ENCODE results near the gene GMPR2.

GMPR2 gene

GRCh38 chr14:24232645-24233537 is at the start of gene GMPR2:
Gene GMPR2, plus strand, starts transcription at chr14:24232929. Its CDS starts 325 bp downstream, at chr14:24233254.
- no peak for DNase-seq (ENCODE audit: low read depth)

- no peak for DNase-seq (ENCODE audit: low read depth)
These were observed 49.7 kb upstream of the GMPR2 start for GRCh38 chr14:24183014-24183481.

GRCh38 chr14:24184104-24184970 is 48.4 kb upstream of the GMPR2 start:
- DNase-seq (ENCODE audit: low read depth) = no peak

DNA sequence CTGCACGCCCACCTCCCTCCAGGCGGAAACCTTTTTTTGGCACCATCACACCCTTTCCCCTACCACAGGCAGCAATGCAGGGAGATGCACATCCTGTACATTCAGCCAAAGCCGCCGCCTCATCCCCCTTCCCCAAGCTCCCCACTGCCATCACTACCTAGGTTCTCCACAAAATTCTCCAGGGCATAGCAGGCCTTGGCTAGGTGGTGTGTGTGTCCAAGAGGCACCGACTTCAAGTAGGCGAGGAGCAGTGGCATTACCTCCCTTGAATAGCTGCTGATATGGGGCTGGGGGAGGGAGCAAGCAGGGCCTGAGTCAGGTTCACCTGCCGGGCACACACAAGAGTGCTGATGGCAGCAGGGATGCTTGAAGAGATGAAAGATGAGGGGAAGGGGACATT is 47.7 kb upstream of the GMPR2 start:
- DNase-seq (ENCODE audit: low read depth) = no peak

- DNase-seq (ENCODE audit: low read depth) = no peak
These were observed 47.0 kb upstream of the GMPR2 start for GRCh38 chr14:24185741-24186140.

GRCh38 chr14:24186831-24187538 is 45.7 kb upstream of the GMPR2 start:
- DNase-seq (ENCODE audit: low read depth) = no peak

- no peak for DNase-seq (ENCODE audit: low read depth)
These were observed 45.2 kb upstream of the GMPR2 start for GRCh38 chr14:24187539-24187915.

- peak; percentile 92 for DNase-seq (ENCODE audit: low read depth)
These were observed 44.3 kb upstream of the GMPR2 start, which contains the start of gene IPO4 for GRCh38 chr14:24188251-24189058. Gene IPO4, minus strand, starts transcription at chr14:24188816. Its CDS starts 29 bp downstream, at chr14:24188787.

DNA sequence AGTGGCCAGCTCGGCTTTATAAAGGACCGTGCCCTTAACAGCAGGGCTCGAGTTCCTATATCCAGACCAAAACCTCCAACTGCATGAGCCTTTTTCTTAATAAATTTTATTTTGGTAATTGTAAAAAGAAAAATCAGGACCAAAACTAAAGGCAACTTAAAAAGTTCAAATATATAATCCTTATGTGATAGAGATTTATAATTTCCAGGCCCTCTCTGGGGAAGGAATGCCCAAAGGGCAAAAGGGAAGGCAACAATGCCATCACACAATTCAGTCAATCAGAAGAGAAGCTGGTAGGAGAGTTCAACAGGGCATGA is 43.7 kb upstream of the GMPR2 start:
- no peak for DNase-seq (ENCODE audit: low read depth)

DNA sequence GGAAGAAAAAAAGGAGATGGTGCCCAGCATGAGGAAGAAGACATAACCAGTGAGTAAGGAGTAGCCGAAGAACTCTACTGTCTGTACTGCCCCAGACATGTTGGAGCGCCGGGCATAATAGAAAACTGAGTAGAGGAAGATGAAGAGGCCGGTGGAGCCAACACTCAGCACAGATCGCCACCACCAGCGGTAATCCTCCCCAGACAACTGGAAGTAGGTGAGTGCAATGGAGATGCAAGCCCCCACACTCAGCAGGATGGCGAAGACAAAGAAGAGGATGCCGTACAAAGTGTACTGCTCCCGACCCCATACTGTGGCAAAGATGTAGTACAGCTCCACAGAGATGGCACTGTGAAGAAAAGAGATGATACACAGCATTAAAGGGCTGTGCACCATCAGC is 43.3 kb upstream of the GMPR2 start:
- DNase-seq (ENCODE audit: low read depth) = no peak

- DNase-seq (ENCODE audit: low read depth) = no peak
These were observed 42.3 kb upstream of the GMPR2 start for GRCh38 chr14:24190416-24190815.

DNA sequence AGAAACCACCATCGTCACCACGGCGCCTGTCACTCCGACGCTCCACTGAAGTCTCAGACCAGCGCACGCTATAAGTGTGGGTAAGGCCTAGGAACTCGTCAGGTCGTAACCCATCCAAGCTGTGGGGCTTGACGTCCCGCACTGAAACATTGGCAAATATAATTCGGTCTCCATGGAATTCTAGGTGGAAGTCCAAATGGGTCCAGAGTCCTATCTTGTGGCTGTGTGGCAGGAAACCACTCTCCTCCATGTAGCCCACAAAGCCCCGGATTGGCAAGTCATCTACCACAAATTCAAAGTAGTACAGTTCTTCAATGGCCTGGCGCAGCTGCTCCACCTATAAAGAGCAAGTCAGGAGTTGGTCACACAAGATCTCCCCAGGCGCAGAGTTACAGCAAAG is 39.8 kb upstream of the GMPR2 start:
- no peak for DNase-seq (ENCODE audit: low read depth)

- DNase-seq (ENCODE audit: low read depth) = no peak
These were observed 38.4 kb upstream of the GMPR2 start for GRCh38 chr14:24194186-24194872.

DNA sequence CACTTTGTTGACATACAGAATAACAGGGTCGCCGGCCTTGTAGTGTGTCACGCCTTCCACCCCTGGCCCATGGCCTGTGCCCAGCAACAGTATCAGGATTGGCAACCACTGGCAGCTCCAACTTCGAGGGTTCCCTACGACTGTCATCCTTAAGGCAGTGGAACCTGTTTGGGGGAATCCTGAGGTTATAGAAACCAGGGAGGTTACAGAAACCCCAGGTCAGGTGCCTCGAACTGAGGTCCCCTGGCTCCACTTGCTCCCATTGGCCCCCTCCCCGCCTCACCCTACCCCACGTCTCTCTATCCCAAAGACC is 37.9 kb upstream of the GMPR2 start:
- no peak for DNase-seq (ENCODE audit: low read depth)

- peak; percentile 78 for DNase-seq (ENCODE audit: low read depth)
These were observed 37.3 kb upstream of the GMPR2 start, which contains the start of gene TM9SF1 for GRCh38 chr14:24195186-24196070. Gene TM9SF1, minus strand, starts transcription at chr14:24195441. Its CDS starts 422 bp downstream, at chr14:24195019.

DNA sequence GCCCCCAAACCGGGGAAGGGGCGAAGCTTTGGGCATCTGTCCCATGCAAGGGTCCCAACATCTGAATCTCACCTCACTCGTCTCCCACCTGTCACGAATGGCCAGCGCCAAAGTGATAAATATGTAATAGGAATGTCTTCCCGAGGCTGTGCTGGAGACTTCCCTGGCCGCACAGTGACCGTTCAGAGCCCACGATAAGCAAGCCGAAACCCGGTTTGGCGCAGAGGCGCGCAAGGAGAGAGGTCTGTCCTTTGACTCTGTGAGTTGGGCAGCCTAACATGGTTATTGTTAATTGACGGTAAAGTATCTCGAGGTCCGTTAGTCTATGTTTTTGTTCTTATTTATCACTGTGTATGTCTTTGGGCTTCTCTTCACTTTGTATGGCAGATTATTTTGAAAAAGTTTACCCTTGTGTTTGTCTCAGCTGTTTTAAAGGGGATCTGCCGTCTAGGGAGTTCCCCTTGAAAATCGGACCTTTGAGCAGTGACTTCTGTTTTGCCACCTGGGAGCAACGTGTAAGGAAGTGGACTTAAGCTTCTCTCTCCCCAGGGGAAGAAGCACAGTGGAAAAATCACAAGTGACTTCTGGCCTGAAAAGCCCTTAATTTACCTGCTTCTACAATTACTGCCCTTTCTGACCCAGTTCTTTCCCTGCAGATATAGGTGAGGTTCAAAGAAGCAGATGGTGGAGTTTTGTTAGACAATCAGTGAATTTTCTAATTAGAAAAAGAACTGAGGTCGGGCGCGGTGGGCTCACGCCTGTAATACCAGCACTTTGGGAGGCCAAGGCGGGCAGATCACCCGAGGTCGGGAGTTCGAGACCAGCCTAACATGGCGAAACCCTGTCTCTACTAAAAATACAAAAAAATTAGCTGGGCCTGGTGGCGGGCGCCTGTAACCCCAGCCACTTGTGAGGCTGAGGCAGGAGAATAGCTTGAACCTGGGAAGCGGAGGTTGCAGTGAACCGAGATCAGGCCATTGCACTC is 36.4 kb upstream of the GMPR2 start:
- no peak for DNase-seq (ENCODE audit: low read depth)

GRCh38 chr14:24197056-24197450 is 35.7 kb upstream of the GMPR2 start:
- DNase-seq (ENCODE audit: low read depth) = no peak

DNA sequence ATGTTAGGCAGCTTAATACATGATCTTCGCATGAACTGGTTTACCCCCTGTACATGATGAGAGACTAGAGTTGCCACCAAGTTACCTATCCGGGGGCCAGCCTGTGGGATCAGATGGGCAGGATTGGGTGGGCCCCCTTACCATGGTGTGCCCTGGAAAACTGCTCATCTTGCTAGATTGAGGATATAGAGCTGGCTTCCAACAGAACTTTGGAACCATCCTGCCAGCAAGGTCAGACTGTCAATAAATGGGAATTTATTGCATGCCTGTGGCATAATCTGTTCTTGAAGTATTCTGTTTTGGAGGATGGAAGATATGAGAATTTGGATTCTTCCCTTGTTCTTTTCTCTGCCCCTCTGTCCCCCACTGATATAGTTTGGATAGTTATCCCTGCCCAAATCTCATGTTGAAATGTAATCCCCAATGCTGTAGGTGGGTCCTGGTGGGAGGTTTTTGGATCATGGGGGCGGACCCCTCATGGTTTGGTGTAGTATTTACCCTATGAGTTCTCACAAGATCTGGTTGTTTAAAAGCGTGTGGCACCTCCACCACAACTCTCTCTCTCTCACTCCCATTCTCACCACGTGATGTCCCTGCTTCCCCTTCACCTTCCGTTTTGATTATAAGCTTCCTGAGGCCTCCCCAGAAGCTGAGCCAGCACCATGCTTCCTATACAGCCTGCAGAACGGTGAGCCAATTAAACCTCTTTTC is 33.8 kb upstream of the GMPR2 start:
- DNase-seq (ENCODE audit: low read depth) = no peak

All from activated gamma-delta T cell treated with anti-CD3 and anti-CD28 coated beads, Interleukin-2, amount 50 U/mL, for 16 hours (primary cell).